Measurements from ENCODE around the gene LYRM4.

The LYRM4 gene

GRCh38 chr6:5243069-5243468 lies 17.7 kb downstream of the LYRM4 start:
- Histone ChIP-seq H3K4me1 (ENCODE audit: control insufficient read depth, insufficient read depth, low read length) (peaks cover 24% of the 10 kb centered on the region), H3K4me3 (ENCODE audit: low read depth, low read length) (no peak overlapping the region), H3K9me3 (ENCODE audit: control insufficient read depth, insufficient read depth, low read depth, low read length) (no peaks in the 10 kb centered on the region), H3K36me3 (ENCODE audit: control insufficient read depth, insufficient read depth, low read length) (0 out of 2 replicates have a peak, but pooled peaks cover 2% of the 10 kb centered on the region), H3K27me3 (ENCODE audit: control insufficient read depth, insufficient read depth, low read length) (no peaks in the 10 kb centered on the region), H3K9ac (ENCODE audit: low read length) (no peak overlapping the region), H3K27ac (ENCODE audit: low read depth, low read length) (no peak overlapping the region)

DNA sequence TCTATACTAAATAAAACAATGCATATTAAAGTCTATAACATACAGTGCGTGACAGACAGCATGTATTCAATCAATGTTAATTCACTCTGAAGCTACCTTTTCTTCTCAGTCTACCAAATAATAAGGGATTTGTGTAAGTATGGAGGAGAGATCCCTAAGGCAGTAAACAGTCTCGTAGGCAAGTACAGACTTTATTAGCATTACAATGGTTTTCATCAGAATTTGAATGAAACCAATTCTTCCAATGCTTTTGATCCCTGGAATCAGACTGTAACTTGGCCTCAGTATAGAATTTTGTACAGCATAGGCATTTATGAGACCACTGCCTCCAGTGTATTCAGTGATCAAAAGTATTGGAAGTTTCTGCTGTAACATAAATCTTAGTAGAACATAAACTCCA lies 19.5 kb downstream of the LYRM4 start:
- no peaks in the 10 kb centered on the region for H3K27me3 ChIP-seq (ENCODE audit: control insufficient read depth, insufficient read depth, low read length)
- H3K36me3 ChIP-seq (ENCODE audit: control insufficient read depth, insufficient read depth, low read length), result 0 out of 2 replicates have a peak, but pooled peaks cover 2% of the 10 kb centered on the region
- H3K4me1 ChIP-seq (ENCODE audit: control insufficient read depth, insufficient read depth, low read length), result peaks cover 21% of the 10 kb centered on the region
- H3K9ac ChIP-seq (ENCODE audit: low read length), result no peak overlapping the region
- H3K9me3 ChIP-seq (ENCODE audit: control insufficient read depth, insufficient read depth, low read depth, low read length), result no peaks in the 10 kb centered on the region
- H3K4me3 ChIP-seq (ENCODE audit: low read depth, low read length), result 0 out of 2 replicates have a peak overlapping the region, but pooled peaks have one; percentile 14
- H3K27ac ChIP-seq (ENCODE audit: low read depth, low read length), result peak overlapping the region; percentile 79; the same call in 1 of the 2 replicates

DNA sequence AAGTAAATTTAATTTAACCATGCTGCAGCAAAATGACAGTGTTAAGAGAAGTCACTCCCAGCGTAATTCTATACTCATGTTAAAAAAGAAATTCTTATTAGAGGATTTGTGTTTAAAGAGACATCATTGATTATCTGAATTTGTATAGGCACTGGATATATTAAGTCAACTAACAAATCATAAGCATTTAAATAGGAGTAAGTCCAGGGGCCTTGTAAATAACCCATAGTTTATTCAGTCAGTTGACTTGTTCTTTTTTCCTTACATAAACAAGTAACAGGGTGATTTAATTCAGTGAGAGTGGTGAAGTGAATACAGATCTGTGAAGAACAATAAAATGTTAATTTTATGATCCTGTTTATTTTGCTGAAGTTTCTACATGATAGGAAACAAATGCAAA lies 22.4 kb downstream of the LYRM4 start:
- Histone ChIP-seq H3K4me3 (ENCODE audit: low read depth, low read length) (no peak overlapping the region), H3K9me3 (ENCODE audit: control insufficient read depth, insufficient read depth, low read depth, low read length) (no peaks in the 10 kb centered on the region), H3K27ac (ENCODE audit: low read depth, low read length) (no peak overlapping the region), H3K9ac (ENCODE audit: low read length) (no peak overlapping the region), H3K36me3 (ENCODE audit: control insufficient read depth, insufficient read depth, low read length) (peaks cover 9% of the 10 kb centered on the region; the same call in 1 of the 2 replicates), H3K27me3 (ENCODE audit: control insufficient read depth, insufficient read depth, low read length) (no peaks in the 10 kb centered on the region), H3K4me1 (ENCODE audit: control insufficient read depth, insufficient read depth, low read length) (peaks cover 21% of the 10 kb centered on the region)

DNA sequence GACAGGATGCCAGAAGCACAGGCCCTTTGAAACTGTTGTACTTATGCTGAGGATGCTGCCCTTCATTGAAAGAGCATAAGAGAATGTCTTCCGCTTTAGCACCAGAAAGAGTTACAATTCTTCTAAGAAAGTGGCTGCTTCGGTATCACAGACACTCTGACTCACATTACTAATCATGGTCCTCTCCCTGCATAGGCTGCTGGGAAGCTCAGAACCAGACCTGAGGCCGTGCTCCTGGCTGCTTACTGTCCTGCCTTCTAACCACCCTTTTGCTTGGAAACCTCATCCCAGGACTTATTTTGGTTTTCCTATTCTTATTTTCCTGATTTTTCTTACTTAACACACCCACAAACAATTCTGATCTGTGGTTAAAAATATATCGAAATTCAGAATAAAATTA lies 22.9 kb downstream of the LYRM4 start:
- peaks cover 25% of the 10 kb centered on the region for H3K4me1 ChIP-seq (ENCODE audit: control insufficient read depth, insufficient read depth, low read length)
- H3K9me3 ChIP-seq (ENCODE audit: control insufficient read depth, insufficient read depth, low read depth, low read length), result no peaks in the 10 kb centered on the region
- no peak overlapping the region for H3K4me3 ChIP-seq (ENCODE audit: low read depth, low read length)
- H3K9ac ChIP-seq (ENCODE audit: low read length), result no peak overlapping the region
- H3K27me3 ChIP-seq (ENCODE audit: control insufficient read depth, insufficient read depth, low read length), result no peaks in the 10 kb centered on the region
- H3K36me3 ChIP-seq (ENCODE audit: control insufficient read depth, insufficient read depth, low read length), result peaks cover 9% of the 10 kb centered on the region; the same call in 1 of the 2 replicates
- no peak overlapping the region for H3K27ac ChIP-seq (ENCODE audit: low read depth, low read length)

DNA sequence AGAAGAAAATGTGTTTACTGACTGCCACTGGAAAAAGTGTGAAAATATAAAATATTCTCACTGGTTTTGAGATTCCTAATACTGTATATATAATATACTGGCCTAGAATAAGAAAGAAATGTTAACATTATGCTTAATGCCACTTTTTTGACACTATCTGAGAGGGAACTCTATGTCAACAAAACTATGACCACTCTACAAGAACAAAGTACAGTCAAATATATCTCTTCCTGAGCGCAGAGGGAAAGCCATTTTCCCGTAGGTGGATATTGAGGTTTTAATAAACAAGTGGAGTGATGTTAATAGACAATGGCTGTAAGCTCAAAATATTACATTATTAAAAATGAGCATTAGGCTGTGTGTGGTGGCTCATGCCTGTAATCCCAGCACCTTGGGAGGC lies 24.9 kb downstream of the LYRM4 start:
- H3K27ac ChIP-seq (ENCODE audit: low read depth, low read length), result no peak overlapping the region
- H3K9me3 ChIP-seq (ENCODE audit: control insufficient read depth, insufficient read depth, low read depth, low read length), result no peaks in the 10 kb centered on the region
- H3K36me3 ChIP-seq (ENCODE audit: control insufficient read depth, insufficient read depth, low read length), result peaks cover 7% of the 10 kb centered on the region; the same call in 1 of the 2 replicates
- no peak overlapping the region for H3K4me3 ChIP-seq (ENCODE audit: low read depth, low read length)
- H3K4me1 ChIP-seq (ENCODE audit: control insufficient read depth, insufficient read depth, low read length), result peaks cover 31% of the 10 kb centered on the region
- H3K27me3 ChIP-seq (ENCODE audit: control insufficient read depth, insufficient read depth, low read length), result no peaks in the 10 kb centered on the region
- H3K9ac ChIP-seq (ENCODE audit: low read length), result no peak overlapping the region

- H3K4me3 ChIP-seq (ENCODE audit: low read depth, low read length), result no peak overlapping the region
- H3K27me3 ChIP-seq (ENCODE audit: control insufficient read depth, insufficient read depth, low read length), result no peaks in the 10 kb centered on the region
- peaks cover 29% of the 10 kb centered on the region for H3K4me1 ChIP-seq (ENCODE audit: control insufficient read depth, insufficient read depth, low read length)
- peaks cover 7% of the 10 kb centered on the region; the same call in 1 of the 2 replicates for H3K36me3 ChIP-seq (ENCODE audit: control insufficient read depth, insufficient read depth, low read length)
- no peaks in the 10 kb centered on the region for H3K9me3 ChIP-seq (ENCODE audit: control insufficient read depth, insufficient read depth, low read depth, low read length)
- H3K9ac ChIP-seq (ENCODE audit: low read length), result no peak overlapping the region
- no peak overlapping the region for H3K27ac ChIP-seq (ENCODE audit: low read depth, low read length)
Measured at GRCh38 chr6:5234874-5235273, 25.9 kb downstream of the LYRM4 start.

DNA sequence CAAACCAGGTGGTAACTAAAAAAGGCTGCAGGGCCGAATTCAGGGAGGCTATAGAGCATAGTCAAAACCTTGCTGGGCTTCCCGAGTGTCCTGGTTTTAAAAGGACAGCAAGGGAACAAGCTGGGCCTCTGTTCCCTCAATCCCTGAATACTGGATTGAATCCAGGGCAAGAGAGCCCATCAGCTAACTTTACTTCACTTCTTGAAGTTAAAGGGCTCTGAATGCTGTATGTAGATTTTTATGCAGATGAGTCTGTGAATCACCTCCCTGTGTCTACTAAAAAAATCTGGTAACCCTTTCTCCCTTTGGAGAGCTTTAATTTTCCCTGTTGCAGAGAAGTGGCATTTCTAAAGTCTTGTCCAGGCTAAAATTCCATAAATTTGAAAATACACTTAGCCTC lies 29.5 kb downstream of the LYRM4 start:
- H3K4me1 ChIP-seq (ENCODE audit: control insufficient read depth, insufficient read depth, low read length), result peaks cover 22% of the 10 kb centered on the region
- H3K9me3 ChIP-seq (ENCODE audit: control insufficient read depth, insufficient read depth, low read depth, low read length), result no peaks in the 10 kb centered on the region
- peaks cover 7% of the 10 kb centered on the region; the same call in 1 of the 2 replicates for H3K36me3 ChIP-seq (ENCODE audit: control insufficient read depth, insufficient read depth, low read length)
- no peak overlapping the region for H3K4me3 ChIP-seq (ENCODE audit: low read depth, low read length)
- no peak overlapping the region for H3K27ac ChIP-seq (ENCODE audit: low read depth, low read length)
- no peaks in the 10 kb centered on the region for H3K27me3 ChIP-seq (ENCODE audit: control insufficient read depth, insufficient read depth, low read length)
- no peak overlapping the region for H3K9ac ChIP-seq (ENCODE audit: low read length)

- Histone ChIP-seq H3K27me3 (ENCODE audit: control insufficient read depth, insufficient read depth, low read length) (no peaks in the 10 kb centered on the region), H3K36me3 (ENCODE audit: control insufficient read depth, insufficient read depth, low read length) (no peaks in the 10 kb centered on the region), H3K9me3 (ENCODE audit: control insufficient read depth, insufficient read depth, low read depth, low read length) (no peaks in the 10 kb centered on the region), H3K4me3 (ENCODE audit: low read depth, low read length) (no peak overlapping the region), H3K4me1 (ENCODE audit: control insufficient read depth, insufficient read depth, low read length) (peaks cover 22% of the 10 kb centered on the region), H3K9ac (ENCODE audit: low read length) (no peak overlapping the region), H3K27ac (ENCODE audit: low read depth, low read length) (no peak overlapping the region)
Measured at GRCh38 chr6:5230081-5230480, 30.7 kb downstream of the LYRM4 start.

- Histone ChIP-seq H3K27ac (ENCODE audit: low read depth, low read length) (no peak overlapping the region), H3K4me3 (ENCODE audit: low read depth, low read length) (no peak overlapping the region), H3K36me3 (ENCODE audit: control insufficient read depth, insufficient read depth, low read length) (no peaks in the 10 kb centered on the region), H3K9ac (ENCODE audit: low read length) (no peak overlapping the region), H3K4me1 (ENCODE audit: control insufficient read depth, insufficient read depth, low read length) (peaks cover 22% of the 10 kb centered on the region), H3K27me3 (ENCODE audit: control insufficient read depth, insufficient read depth, low read length) (no peaks in the 10 kb centered on the region), H3K9me3 (ENCODE audit: control insufficient read depth, insufficient read depth, low read depth, low read length) (no peaks in the 10 kb centered on the region)
Measured at GRCh38 chr6:5229356-5229755, 31.4 kb downstream of the LYRM4 start.

- H3K4me1 ChIP-seq (ENCODE audit: control insufficient read depth, insufficient read depth, low read length), result peaks cover 4% of the 10 kb centered on the region; the same call in 1 of the 2 replicates
- no peak overlapping the region for H3K27ac ChIP-seq (ENCODE audit: low read depth, low read length)
- no peak overlapping the region for H3K4me3 ChIP-seq (ENCODE audit: low read depth, low read length)
- H3K9ac ChIP-seq (ENCODE audit: low read length), result no peak overlapping the region
- H3K36me3 ChIP-seq (ENCODE audit: control insufficient read depth, insufficient read depth, low read length), result no peaks in the 10 kb centered on the region
- H3K9me3 ChIP-seq (ENCODE audit: control insufficient read depth, insufficient read depth, low read depth, low read length), result no peaks in the 10 kb centered on the region
- H3K27me3 ChIP-seq (ENCODE audit: control insufficient read depth, insufficient read depth, low read length), result no peaks in the 10 kb centered on the region
Measured at GRCh38 chr6:5223309-5223708, 37.4 kb downstream of the LYRM4 start.

GRCh38 chr6:5220443-5220842 lies 40.3 kb downstream of the LYRM4 start:
- Histone ChIP-seq H3K9me3 (ENCODE audit: control insufficient read depth, insufficient read depth, low read depth, low read length) (no peaks in the 10 kb centered on the region), H3K27ac (ENCODE audit: low read depth, low read length) (no peak overlapping the region), H3K4me1 (ENCODE audit: control insufficient read depth, insufficient read depth, low read length) (peaks cover 4% of the 10 kb centered on the region; the same call in 1 of the 2 replicates), H3K9ac (ENCODE audit: low read length) (no peak overlapping the region), H3K36me3 (ENCODE audit: control insufficient read depth, insufficient read depth, low read length) (no peaks in the 10 kb centered on the region), H3K27me3 (ENCODE audit: control insufficient read depth, insufficient read depth, low read length) (no peaks in the 10 kb centered on the region), H3K4me3 (ENCODE audit: low read depth, low read length) (no peak overlapping the region)

Measured in HUES6 (cell line).